ENCODE data around the gene RPL31.
"Not testable (repeated sequence)": the region's sequence is repeated elsewhere in the genome, so short reads cannot be mapped to it uniquely, and the experiment has no call there.

The RPL31 gene

DNA sequence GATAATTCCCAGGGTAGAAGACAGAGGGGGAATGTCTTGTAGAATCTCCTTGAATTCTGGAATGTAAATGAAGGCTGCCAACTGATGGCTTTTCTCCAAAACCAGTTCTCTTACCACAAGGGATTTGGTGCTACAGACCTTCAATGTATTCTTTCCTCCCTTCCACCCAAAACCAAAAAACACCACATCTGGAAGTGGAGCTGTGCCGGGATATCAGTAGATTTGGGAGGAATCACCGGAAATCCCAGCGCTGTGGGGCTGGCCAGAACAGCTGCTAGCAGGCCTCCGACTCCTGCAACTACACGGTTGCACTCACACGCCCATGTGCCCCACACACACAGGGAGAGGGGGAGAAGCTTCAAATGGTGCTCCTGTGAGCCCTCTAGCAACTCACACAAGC lies 45.7 kb downstream of the RPL31 start:
- TF ChIP-seq, protein P1, sequence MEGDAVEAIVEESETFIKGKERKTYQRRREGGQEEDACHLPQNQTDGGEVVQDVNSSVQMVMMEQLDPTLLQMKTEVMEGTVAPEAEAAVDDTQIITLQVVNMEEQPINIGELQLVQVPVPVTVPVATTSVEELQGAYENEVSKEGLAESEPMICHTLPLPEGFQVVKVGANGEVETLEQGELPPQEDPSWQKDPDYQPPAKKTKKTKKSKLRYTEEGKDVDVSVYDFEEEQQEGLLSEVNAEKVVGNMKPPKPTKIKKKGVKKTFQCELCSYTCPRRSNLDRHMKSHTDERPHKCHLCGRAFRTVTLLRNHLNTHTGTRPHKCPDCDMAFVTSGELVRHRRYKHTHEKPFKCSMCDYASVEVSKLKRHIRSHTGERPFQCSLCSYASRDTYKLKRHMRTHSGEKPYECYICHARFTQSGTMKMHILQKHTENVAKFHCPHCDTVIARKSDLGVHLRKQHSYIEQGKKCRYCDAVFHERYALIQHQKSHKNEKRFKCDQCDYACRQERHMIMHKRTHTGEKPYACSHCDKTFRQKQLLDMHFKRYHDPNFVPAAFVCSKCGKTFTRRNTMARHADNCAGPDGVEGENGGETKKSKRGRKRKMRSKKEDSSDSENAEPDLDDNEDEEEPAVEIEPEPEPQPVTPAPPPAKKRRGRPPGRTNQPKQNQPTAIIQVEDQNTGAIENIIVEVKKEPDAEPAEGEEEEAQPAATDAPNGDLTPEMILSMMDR (IDR thresholded peaks at IDR 0.05; ENCODE audit: low read length), result no peak
- no peak for TF ChIP-seq EZH2 (IDR thresholded peaks at IDR 0.05; ENCODE audit: borderline replicate concordance, low read length)
- no peak overlapping the region for H3K4me3 ChIP-seq (ENCODE audit: low read depth, low read length, poor library complexity, severe bottlenecking)
- H3K79me2 ChIP-seq (ENCODE audit: insufficient read depth, low read length), result no peaks in the 10 kb centered on the region
- H3K27ac ChIP-seq (ENCODE audit: low read depth, low read length, poor library complexity, severe bottlenecking), result no peak overlapping the region
- H3K9me3 ChIP-seq (ENCODE audit: low read length), result no peaks in the 10 kb centered on the region
- no peaks in the 10 kb centered on the region for H3K36me3 ChIP-seq (ENCODE audit: insufficient read depth, low read length)
- no peaks in the 10 kb centered on the region for H4K20me1 ChIP-seq (ENCODE audit: insufficient read depth, low read length)
- H3K9me2 ChIP-seq (ENCODE audit: low read depth, low read length), result no peaks in the 10 kb centered on the region
- no peak overlapping the region for H2AFZ ChIP-seq (ENCODE audit: low read length)
- no peak overlapping the region for H3K9ac ChIP-seq (ENCODE audit: low read length)
- H3K27me3 ChIP-seq (ENCODE audit: insufficient read depth, low read length), result no peaks in the 10 kb centered on the region; the same call in 1 of the 2 replicates
- H3F3A ChIP-seq (ENCODE audit: insufficient read depth, low read length), result no peaks in the 10 kb centered on the region
- no peak overlapping the region for H3K4me2 ChIP-seq (ENCODE audit: low read length)
- no peaks in the 10 kb centered on the region for H3K4me1 ChIP-seq (ENCODE audit: insufficient read depth, low read length, severe bottlenecking)

- H3K4me1 ChIP-seq (ENCODE audit: insufficient read depth, low read length, severe bottlenecking), result no peaks in the 10 kb centered on the region
- no peak overlapping the region for H3K27ac ChIP-seq (ENCODE audit: low read depth, low read length, poor library complexity, severe bottlenecking)
- H3K9me3 ChIP-seq (ENCODE audit: low read length), result no peaks in the 10 kb centered on the region
- H4K20me1 ChIP-seq (ENCODE audit: insufficient read depth, low read length), result no peaks in the 10 kb centered on the region
- H3K9me2 ChIP-seq (ENCODE audit: low read depth, low read length), result no peaks in the 10 kb centered on the region
- no peaks in the 10 kb centered on the region for H3K79me2 ChIP-seq (ENCODE audit: insufficient read depth, low read length)
- no peak overlapping the region for H3K9ac ChIP-seq (ENCODE audit: low read length)
- H3K36me3 ChIP-seq (ENCODE audit: insufficient read depth, low read length), result no peaks in the 10 kb centered on the region
- H3F3A ChIP-seq (ENCODE audit: insufficient read depth, low read length), result no peaks in the 10 kb centered on the region
- H3K27me3 ChIP-seq (ENCODE audit: insufficient read depth, low read length), result peaks cover 5% of the 10 kb centered on the region
- no peak overlapping the region for H3K4me3 ChIP-seq (ENCODE audit: low read depth, low read length, poor library complexity, severe bottlenecking)
- no peak overlapping the region for H3K4me2 ChIP-seq (ENCODE audit: low read length)
- TF ChIP-seq, protein P1 (IDR thresholded peaks at IDR 0.05; ENCODE audit: low read length), result no peak
- no peak for TF ChIP-seq EZH2 (IDR thresholded peaks at IDR 0.05; ENCODE audit: borderline replicate concordance, low read length)
- no peak overlapping the region for H2AFZ ChIP-seq (ENCODE audit: low read length)
Measured at GRCh38 chr2:101048756-101049155, 46.7 kb downstream of the RPL31 start.

- H3F3A ChIP-seq (ENCODE audit: insufficient read depth, low read length); H3K79me2 ChIP-seq (ENCODE audit: insufficient read depth, low read length); H3K36me3 ChIP-seq (ENCODE audit: insufficient read depth, low read length); H4K20me1 ChIP-seq (ENCODE audit: insufficient read depth, low read length); H3K4me2 ChIP-seq (ENCODE audit: low read length); H3K27ac ChIP-seq (ENCODE audit: low read depth, low read length, poor library complexity, severe bottlenecking); H2AFZ ChIP-seq (ENCODE audit: low read length); H3K9me2 ChIP-seq (ENCODE audit: low read depth, low read length); H3K9me3 ChIP-seq (ENCODE audit: low read length); H3K4me1 ChIP-seq (ENCODE audit: insufficient read depth, low read length, severe bottlenecking); H3K27me3 ChIP-seq (ENCODE audit: insufficient read depth, low read length); H3K4me3 ChIP-seq (ENCODE audit: low read depth, low read length, poor library complexity, severe bottlenecking); H3K9ac ChIP-seq (ENCODE audit: low read length): not testable (repeated sequence)
Measured at GRCh38 chr2:101050886-101051285, 48.8 kb downstream of the RPL31 start.

DNA sequence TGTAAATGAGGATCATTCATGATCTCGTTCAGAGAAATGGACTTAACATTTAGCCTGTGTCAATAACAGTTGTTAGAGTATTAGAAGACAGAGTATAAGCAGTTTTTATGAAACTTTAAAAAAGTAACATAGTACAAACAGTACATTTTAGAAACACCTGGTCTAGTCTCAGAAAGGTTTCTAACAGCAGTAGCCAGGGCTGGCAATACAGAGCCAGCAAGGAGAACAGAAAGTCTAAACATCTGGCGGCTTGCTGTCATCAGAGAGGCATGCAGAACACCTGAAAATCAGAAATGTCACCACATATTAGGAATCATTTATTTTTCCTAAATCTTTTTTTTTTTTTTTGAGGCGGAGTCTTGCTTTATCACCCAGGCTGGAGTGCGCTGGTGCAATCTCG lies 50.1 kb downstream of the RPL31 start:
- TF ChIP-seq, protein P1 (IDR thresholded peaks at IDR 0.05; ENCODE audit: low read length), result no peak
- TF ChIP-seq EZH2 (IDR thresholded peaks at IDR 0.05; ENCODE audit: borderline replicate concordance, low read length), result no peak
- Histone ChIP-seq H3K4me1 (ENCODE audit: insufficient read depth, low read length, severe bottlenecking) (no peaks in the 10 kb centered on the region), H3K9ac (ENCODE audit: low read length) (no peak overlapping the region), H3F3A (ENCODE audit: insufficient read depth, low read length) (no peaks in the 10 kb centered on the region), H3K4me2 (ENCODE audit: low read length) (no peak overlapping the region), H3K27me3 (ENCODE audit: insufficient read depth, low read length) (peaks cover 8% of the 10 kb centered on the region), H3K9me2 (ENCODE audit: low read depth, low read length) (no peaks in the 10 kb centered on the region), H2AFZ (ENCODE audit: low read length) (no peak overlapping the region), H3K4me3 (ENCODE audit: low read depth, low read length, poor library complexity, severe bottlenecking) (no peak overlapping the region), H3K36me3 (ENCODE audit: insufficient read depth, low read length) (no peaks in the 10 kb centered on the region), H3K27ac (ENCODE audit: low read depth, low read length, poor library complexity, severe bottlenecking) (no peak overlapping the region), H4K20me1 (ENCODE audit: insufficient read depth, low read length) (no peaks in the 10 kb centered on the region), H3K79me2 (ENCODE audit: insufficient read depth, low read length) (no peaks in the 10 kb centered on the region), H3K9me3 (ENCODE audit: low read length) (no peaks in the 10 kb centered on the region)

Measured in OCI-LY1 (cell line).